ENCODE measurements around the gene FKBP5.
"Not testable (repeated sequence)": the region's sequence is repeated elsewhere in the genome, so short reads cannot be mapped to it uniquely, and the experiment has no call there.

GRCh38 chr6:35598621-35599020, 90.1 kb downstream of the FKBP5 start:
- not testable (repeated sequence) for TF ChIP-seq CTCF (IDR thresholded peaks at IDR 0.05; ENCODE audit: borderline replicate concordance, extremely low read depth, low read length, poor library complexity, severe bottlenecking); EZH2 (IDR thresholded peaks at IDR 0.05; ENCODE audit: borderline replicate concordance, low read depth, low read length, severe bottlenecking)

Data from DND-41 (cell line).